Naive B cell (primary cell): ENCODE measurements around the gene SLC22A17. TPM values are rescaled to one million over a fixed set of nuclear protein-coding genes. Genes with fewer than 3 reads are reported as not detected.

Experiments
- ATAC-seq, 2 donors: fragments of 150-1000 bp; cut with Tn5 transposase; 2 replicates each; pipeline ENCODE4 v1.10.0; 2021; ENCODE audit warnings: low read depth in 2 of 2, mild to moderate bottlenecking in 2 of 2, moderate library complexity in 2 of 2
- DNase-seq: peaks from one replicate; pipeline ENCODE4 v3.0.0; 2022
- H3K27ac Mint-ChIP-seq, 6 donors: one replicate each; pipeline ENCODE4 v1.8.0; 2020 to 2022; ENCODE audit warnings: mild to moderate bottlenecking in 6 of 6, mixed read lengths in 6 of 6, moderate library complexity in 5 of 6, inconsistent platforms in 2 of 6
- H3K27me3 Mint-ChIP-seq, 3 donors: one replicate each; pipeline ENCODE4 v1.8.0; 2021 to 2022; ENCODE audit warnings: mixed read lengths in 3 of 3, mild to moderate bottlenecking in 1 of 3
- H3K36me3 Mint-ChIP-seq, 2 donors: one replicate each; pipeline ENCODE4 v1.8.0; 2020 to 2022; ENCODE audit warnings: mixed read lengths in 2 of 2, inconsistent platforms in 1 of 2, mild to moderate bottlenecking in 1 of 2
- H3K4me1 Mint-ChIP-seq, 3 donors: one replicate each; pipeline ENCODE4 v1.8.0; 2020 to 2022; ENCODE audit warnings: mixed read lengths in 3 of 3, inconsistent platforms in 1 of 3, mild to moderate bottlenecking in 1 of 3, moderate library complexity in 1 of 3
- H3K4me3 Mint-ChIP-seq, 8 donors: one replicate each; pipeline ENCODE4 v1.8.0; 2020 to 2022; ENCODE audit warnings: mild to moderate bottlenecking in 8 of 8, mixed read lengths in 8 of 8, moderate library complexity in 8 of 8, inconsistent platforms in 2 of 8
- H3K9me3 Mint-ChIP-seq, 7 donors: one replicate each; pipeline ENCODE4 v1.8.0; 2020 to 2022; ENCODE audit warnings: mixed read lengths in 7 of 7, mild to moderate bottlenecking in 5 of 7, inconsistent platforms in 2 of 7, moderate library complexity in 1 of 7
- polyA plus RNA-seq, 6 donors: library from polyadenylated mRNA; unstranded; fragments of 300-500 nt; fragmentation: Illumina TruSeq; gene quantifications; one replicate each; pipeline ENCODE4 v1.2.3, GENCODE V29; 2021; ENCODE audit warnings: low read depth in 6 of 6

Gene SLC22A17
- polyA plus RNA-seq, 6 donors from 2014 or later = 0.29 to 0.66 TPM; not detected in 4

DNA sequence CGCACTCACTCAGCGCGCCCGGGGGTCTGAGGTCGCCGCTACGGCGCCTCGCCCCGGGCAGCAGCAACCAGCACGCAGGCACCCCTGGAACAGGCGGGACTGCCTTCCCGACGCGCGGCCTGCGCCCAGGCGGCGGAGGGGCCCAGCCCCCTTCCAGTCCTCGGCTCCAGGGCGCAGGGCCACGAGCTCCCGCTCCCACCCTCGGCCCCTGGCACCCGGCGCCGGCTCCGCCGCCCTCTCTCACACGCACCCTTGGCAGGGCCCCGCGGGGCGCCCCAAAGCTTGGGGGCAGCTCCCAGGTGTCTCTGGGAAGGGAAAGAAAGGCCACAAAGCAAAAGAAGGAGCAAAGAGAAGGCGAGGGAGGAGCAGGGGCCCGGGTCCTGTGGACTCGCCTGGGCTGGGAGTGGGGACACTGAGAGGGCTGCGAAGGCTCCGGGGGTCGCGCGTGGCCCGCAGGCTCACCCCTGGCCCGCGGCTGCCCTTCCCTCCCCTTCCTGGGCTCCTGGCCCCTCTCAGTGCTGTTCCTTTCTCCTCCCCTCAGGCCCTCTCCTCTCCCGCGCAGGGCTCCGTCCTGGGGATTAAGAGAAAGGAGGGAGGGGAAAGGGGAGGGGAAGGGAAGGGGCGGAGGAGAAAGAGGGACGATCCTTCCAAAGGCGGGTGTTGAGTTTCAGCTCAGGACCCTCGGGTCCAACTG lies 13.2 kb upstream of the SLC22A17 start:
- ATAC-seq (no peak), DNase-seq (no peak)
- Mint-ChIP-seq H3K36me3 (no peaks in the 10 kb centered on the region), H3K27ac (no peak overlapping the region), H3K4me1 (peaks cover 0 to 1% (median 0%) of the 10 kb centered on the region in 3 donors), H3K9me3 (peaks cover 0 to 2% (median 0%) of the 10 kb centered on the region in 7 donors), H3K27me3 (peaks cover 37 to 69% (median 52%) of the 10 kb centered on the region in 3 donors), H3K4me3 (no peak overlapping the region)

DNA sequence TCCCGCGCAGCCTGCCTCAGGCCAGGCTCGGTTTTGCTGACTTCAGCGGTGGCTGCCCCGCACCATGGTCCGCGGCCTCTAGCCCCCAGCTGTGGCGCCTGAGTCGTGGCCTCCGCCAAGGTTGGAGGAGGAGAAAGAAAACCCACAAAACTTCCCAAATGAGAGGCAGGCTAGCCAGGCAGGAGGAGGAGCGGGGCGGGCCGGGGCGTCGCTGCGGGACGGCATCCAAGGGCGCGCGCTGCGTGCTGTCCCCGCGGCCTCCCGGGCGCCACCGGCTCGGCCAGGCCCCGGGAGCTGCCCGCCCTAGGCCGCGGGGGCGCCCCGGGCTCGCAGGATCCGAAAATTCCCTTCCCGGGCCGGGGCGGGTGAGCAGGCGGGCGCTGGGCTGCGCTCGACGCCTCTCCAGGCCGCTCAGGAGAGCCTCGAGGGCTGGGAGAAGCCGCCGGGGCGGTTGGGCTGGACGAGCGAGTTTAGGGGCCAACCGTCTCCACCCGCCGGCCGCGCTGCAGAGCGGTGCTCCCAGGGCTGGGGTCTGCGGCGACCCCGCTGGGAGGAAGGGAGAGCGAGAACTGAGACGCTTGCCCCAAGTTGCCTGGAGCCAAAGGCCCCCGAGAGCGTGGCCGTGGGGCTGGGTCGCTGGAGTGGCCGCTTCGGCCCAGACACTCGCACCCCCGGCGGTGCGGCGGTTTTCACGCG lies 12.5 kb upstream of the SLC22A17 start, which contains the start of gene EFS:
TSS of gene EFS (minus strand) at position 137 of the 696 bp plus-strand sequence. CDS start 147 bp downstream, outside the sequence.
- Mint-ChIP-seq H3K36me3 (no peaks in the 10 kb centered on the region), H3K27ac (peak within 1 kb of the TSS in 1 of 6 donors; percentile 84), H3K4me3 (peak within 1 kb of the TSS in 4 of 8 donors; percentile 20 to 25 (median 22)), H3K27me3 (peaks cover 39 to 74% (median 55%) of the 10 kb centered on the region in 3 donors), H3K4me1 (peaks cover 0 to 1% (median 0%) of the 10 kb centered on the region in 3 donors), H3K9me3 (peaks cover 0 to 2% (median 0%) of the 10 kb centered on the region in 7 donors)
- no peak for DNase-seq
- no peak for ATAC-seq

DNA sequence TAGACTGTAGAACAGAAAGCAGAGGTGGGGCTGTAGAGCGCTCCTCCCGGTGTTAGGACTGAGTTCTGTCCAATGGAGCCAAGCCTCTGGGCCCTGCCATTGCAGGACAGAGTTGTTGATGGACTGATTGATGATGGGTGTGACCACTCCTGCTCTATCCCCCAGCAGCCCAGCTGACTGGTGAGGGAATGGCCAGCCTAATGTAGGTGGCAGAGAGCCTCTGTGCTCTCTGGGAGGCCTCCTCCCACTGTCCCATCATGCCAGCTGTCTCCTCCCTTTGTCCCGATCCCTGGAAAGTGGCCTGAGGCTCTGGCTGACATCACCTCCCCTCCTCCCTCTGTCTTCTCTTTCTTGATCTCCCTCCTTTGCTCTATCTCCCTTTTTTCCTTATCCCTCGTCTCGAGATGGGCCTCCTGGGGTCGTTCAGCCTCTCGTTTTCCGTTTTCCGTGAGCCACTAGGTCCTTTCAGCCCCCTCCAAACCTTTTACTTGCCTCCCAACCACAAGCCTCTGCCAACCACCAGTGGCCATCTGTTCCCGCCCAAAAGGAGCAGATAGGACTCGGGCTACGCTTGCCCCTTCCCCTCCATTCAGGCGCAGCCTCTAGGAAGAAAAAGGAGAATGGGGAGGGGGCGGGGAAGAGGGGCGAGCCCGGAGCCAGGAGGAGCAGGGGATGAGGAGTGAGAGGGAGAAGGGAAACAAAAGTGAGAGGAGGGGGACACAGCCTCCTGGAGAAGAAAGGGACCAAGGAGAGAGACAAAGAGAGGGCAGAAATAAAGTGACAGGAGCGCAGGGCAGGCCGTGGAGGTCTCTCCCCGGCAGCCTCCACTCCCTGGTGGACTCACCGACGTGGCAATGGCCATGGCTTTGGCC lies 11.7 kb upstream of the SLC22A17 start:
- Mint-ChIP-seq H3K27me3 (peaks cover 39 to 79% (median 54%) of the 10 kb centered on the region in 3 donors), H3K27ac (peak overlapping the region in 1 of 6 donors; percentile 84)

DNA sequence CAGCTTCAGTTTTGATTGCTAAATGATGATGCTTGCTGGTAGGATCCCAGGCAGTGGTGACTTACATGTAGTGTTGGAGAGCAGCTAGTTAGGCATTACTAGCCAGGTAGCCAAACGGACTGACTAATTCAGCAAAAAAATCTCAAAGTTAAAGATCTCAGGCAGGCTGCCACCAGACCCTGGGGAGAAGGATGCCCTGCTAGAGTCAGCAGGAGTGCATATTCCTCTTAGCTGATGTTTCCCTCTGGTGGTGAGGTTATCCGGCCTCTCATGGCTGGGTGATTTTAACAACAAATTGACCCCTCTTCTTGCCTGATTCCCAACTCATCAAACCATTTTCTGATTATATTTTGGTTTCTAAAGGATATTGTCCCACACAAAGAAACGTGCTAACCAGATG lies 9.5 kb upstream of the SLC22A17 start:
- no peak overlapping the region for H3K27ac Mint-ChIP-seq
- no peaks in the 10 kb centered on the region for H3K36me3 Mint-ChIP-seq
- peaks cover 0 to 1% (median 0%) of the 10 kb centered on the region in 3 donors for H3K4me1 Mint-ChIP-seq
- ATAC-seq = no peak
- peaks cover 25 to 70% (median 38%) of the 10 kb centered on the region in 3 donors for H3K27me3 Mint-ChIP-seq
- no peak for DNase-seq
- H3K9me3 Mint-ChIP-seq = peaks cover 0 to 2% (median 0%) of the 10 kb centered on the region in 7 donors
- no peak overlapping the region for H3K4me3 Mint-ChIP-seq

More for the DNA sequence above, 11.7 kb upstream of the SLC22A17 start:
- H3K9me3 Mint-ChIP-seq = peaks cover 0 to 2% (median 0%) of the 10 kb centered on the region in 7 donors
- DNase-seq (no peak), ATAC-seq (no peak)
- no peaks in the 10 kb centered on the region for H3K36me3 Mint-ChIP-seq
- peak overlapping the region in 4 of 8 donors; percentile 20 to 25 (median 22) for H3K4me3 Mint-ChIP-seq
- peaks cover 0 to 1% (median 0%) of the 10 kb centered on the region in 3 donors for H3K4me1 Mint-ChIP-seq

DNA sequence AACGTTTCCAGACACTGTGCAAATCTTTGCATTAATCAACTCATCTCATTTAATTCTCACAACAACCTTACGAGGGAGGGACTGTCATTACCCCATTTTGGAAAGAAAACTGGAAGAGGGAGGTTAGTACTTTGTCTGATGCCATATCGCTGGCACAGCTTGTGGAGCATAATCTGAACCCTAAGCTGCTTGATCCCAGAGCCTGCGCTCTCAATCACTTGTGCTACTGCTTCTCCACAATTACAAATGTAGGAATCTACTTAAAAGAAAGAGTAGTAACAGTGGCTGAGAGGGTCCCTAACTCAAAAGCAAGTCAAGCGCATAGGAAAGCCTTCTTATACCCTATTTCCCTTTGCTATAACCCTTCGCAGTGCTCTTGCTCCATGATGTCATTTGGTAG lies 9.1 kb upstream of the SLC22A17 start:
- Mint-ChIP-seq H3K27me3 (peaks cover 20 to 66% (median 34%) of the 10 kb centered on the region in 3 donors), H3K4me3 (no peak overlapping the region), H3K27ac (no peak overlapping the region), H3K9me3 (no peaks in the 10 kb centered on the region), H3K4me1 (peaks cover 0 to 1% (median 0%) of the 10 kb centered on the region in 3 donors), H3K36me3 (no peaks in the 10 kb centered on the region)
- ATAC-seq (no peak), DNase-seq (no peak)

DNA sequence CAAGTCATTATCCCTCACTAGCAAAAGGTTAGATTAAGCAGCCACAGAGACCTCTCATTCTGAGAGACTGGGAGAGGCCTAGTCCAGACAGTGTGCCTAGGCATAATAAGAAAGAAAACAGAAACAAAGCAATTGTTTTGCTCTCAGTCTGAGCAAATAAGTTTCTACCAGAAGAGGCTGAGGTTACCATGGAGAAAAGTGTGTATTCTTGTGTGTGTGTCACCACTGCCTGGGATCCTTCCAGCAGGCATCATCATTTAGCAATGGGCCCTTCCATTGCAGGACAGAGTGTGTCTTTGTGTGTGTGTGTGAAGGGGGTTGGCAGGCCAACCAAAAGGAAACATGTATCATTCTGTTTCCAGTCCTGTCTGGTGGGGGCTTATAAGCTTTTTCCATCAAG lies 8.6 kb upstream of the SLC22A17 start:
- H3K27me3 Mint-ChIP-seq = peaks cover 24 to 65% (median 32%) of the 10 kb centered on the region in 3 donors
- H3K9me3 Mint-ChIP-seq = no peaks in the 10 kb centered on the region
- H3K36me3 Mint-ChIP-seq = no peaks in the 10 kb centered on the region
- H3K27ac Mint-ChIP-seq = no peak overlapping the region
- peaks cover 0 to 1% (median 0%) of the 10 kb centered on the region in 3 donors for H3K4me1 Mint-ChIP-seq
- ATAC-seq (no peak), DNase-seq (no peak)
- H3K4me3 Mint-ChIP-seq = no peak overlapping the region

DNA sequence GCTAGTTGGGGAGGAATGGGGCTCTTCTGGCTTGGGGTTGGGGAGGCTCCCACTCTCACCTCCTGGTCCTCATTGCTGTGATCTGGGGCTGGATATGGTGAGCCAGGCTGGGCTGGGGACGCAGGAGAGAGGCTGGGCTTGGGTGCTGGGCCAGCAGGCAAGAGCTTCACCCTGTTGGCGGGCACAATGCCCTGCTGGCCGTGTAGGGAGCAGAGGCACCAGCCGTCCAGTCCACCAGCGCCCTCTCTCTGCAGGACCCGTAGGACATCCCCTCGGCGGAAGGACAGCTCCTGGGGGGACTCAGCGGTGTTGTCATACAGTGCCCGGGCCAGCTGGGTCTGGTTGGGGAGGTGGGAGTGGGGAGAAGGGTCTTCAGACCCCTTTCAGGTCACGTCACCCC lies 7.8 kb upstream of the SLC22A17 start:
- DNase-seq = no peak
- H3K9me3 Mint-ChIP-seq = no peaks in the 10 kb centered on the region
- ATAC-seq = no peak
- H3K4me3 Mint-ChIP-seq = no peak overlapping the region
- H3K27me3 Mint-ChIP-seq = peaks cover 29 to 68% (median 37%) of the 10 kb centered on the region in 3 donors
- no peak overlapping the region for H3K27ac Mint-ChIP-seq
- no peaks in the 10 kb centered on the region for H3K36me3 Mint-ChIP-seq
- H3K4me1 Mint-ChIP-seq = peaks cover 0 to 1% (median 0%) of the 10 kb centered on the region in 3 donors

DNA sequence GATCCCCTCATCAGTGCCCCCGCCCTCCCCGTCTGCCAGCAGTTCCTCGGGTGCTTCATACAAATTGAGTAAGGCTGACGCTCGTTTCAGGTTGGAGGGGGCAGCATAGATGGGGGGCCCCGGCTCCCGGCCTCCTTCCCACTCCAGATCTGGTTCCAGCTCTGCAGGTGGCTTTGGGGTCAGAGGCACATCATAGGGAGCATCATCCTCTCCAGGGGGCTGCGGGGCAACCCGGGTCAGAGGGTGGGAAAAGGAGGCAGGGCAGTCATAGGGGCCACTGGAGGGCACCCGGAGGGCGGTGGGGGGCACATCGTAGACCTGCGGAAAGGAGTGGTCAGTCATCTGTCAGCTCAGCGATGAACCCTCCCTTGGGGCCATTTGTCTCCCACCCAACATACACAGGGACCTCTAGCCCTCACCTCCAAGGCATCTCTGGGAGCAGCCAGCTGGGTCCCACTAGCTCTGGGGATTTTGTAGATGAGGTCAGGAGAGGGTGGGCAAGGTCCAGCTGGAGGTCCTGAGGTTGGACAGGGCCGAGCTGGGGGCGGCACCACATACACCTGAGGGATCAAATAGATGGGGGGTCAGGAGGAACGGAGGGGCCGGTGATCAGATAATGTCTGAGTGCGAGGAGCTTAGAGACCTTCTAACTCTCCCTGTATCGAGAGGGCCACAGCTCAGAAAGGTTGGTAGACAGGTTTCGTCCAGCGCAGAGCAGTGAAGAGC lies 7.2 kb upstream of the SLC22A17 start:
- Mint-ChIP-seq H3K4me1 (peaks cover 0 to under 1% (median 0%) of the 10 kb centered on the region in 3 donors), H3K27ac (no peak overlapping the region), H3K36me3 (no peaks in the 10 kb centered on the region), H3K27me3 (peaks cover 35 to 73% (median 42%) of the 10 kb centered on the region in 3 donors), H3K4me3 (no peak overlapping the region), H3K9me3 (no peaks in the 10 kb centered on the region)
- no peak for ATAC-seq
- no peak for DNase-seq

DNA sequence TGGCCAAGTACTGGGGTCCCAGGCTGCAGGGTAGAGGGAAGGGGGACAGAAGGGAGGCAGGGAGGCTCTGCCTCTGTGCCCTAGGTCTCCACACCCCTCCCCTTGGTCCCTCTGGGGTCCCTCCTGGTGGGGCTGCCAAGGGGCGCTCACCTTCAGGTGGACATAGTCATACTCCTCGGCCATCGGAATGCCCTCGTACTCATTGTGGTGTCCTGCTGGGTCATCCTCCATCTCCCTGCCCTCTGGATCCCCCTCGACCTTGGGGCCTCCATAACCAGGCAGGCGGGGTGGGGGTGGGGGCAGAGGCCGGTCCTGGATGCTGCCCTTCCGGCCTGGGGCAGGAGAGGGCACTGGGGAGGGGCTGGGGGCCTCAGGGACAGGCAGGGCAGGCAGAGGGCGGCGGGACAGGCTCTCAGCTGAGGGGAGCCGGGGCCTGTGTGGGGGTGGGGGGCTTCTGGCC lies 6.5 kb upstream of the SLC22A17 start:
- Mint-ChIP-seq H3K9me3 (no peaks in the 10 kb centered on the region), H3K36me3 (no peaks in the 10 kb centered on the region), H3K27ac (no peak overlapping the region), H3K27me3 (peaks cover 42 to 73% (median 42%) of the 10 kb centered on the region in 3 donors), H3K4me3 (no peak overlapping the region), H3K4me1 (no peaks in the 10 kb centered on the region)
- no peak for DNase-seq
- no peak for ATAC-seq

DNA sequence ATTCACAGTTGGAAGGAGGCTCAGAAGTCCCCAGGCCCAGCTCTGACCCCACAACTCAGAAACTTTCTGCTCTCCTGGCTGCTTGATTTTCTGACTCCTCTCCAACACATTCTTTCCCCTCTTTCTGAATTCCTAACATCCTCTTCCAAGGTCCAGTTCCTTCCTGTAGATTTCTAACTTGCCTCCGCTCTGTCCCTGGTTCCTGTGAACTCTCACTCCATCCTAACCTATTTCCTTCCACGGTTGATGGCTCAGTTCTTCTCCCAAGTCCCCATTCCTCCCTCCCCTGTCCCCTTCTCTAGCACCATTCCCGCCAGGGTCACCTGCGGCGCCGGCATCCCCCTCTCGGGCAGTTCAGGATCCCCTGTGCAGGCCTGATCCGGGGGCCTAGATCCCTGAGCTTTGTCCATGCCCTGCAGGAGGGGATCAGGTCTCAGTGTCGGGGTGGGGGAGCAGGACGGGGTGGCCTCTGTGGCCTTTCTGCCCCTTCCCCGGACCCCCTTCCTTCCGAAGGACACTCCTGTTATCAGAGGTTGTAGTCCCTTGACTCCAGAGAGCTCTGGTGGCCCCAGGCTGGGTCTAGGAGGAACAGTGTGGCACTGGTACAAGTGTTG lies 6.0 kb upstream of the SLC22A17 start:
- H3K4me1 Mint-ChIP-seq = peaks cover 0 to 2% (median 1%) of the 10 kb centered on the region in 3 donors
- H3K27ac Mint-ChIP-seq = no peak overlapping the region
- H3K27me3 Mint-ChIP-seq = peaks cover 44 to 73% (median 47%) of the 10 kb centered on the region in 3 donors
- no peaks in the 10 kb centered on the region for H3K9me3 Mint-ChIP-seq
- DNase-seq (no peak), ATAC-seq (no peak)
- H3K4me3 Mint-ChIP-seq = no peak overlapping the region
- peaks cover 0 to 2% of the 10 kb centered on the region in 2 donors for H3K36me3 Mint-ChIP-seq

DNA sequence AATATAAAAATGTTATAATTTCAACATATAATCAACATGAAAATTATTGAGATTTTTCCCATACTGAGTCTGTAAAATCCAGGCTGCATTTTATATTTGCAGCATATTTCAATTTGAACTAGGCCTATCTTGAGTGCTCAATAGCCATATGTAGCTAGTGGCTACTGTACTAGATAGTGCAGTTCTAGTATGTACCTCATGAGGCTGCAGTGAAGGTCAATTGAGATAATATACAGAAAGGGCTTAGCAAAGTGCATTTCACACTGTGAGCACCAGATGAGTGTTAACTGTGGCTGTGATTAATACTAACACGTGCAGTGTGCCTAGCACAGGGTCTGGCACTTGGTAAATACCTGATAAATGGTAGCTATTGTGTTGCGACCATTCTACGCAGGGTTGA lies 5.4 kb upstream of the SLC22A17 start:
- no peak overlapping the region for H3K4me3 Mint-ChIP-seq
- peaks cover 0 to 8% of the 10 kb centered on the region in 2 donors for H3K36me3 Mint-ChIP-seq
- H3K27ac Mint-ChIP-seq = no peak overlapping the region
- DNase-seq = no peak
- H3K9me3 Mint-ChIP-seq = no peaks in the 10 kb centered on the region
- ATAC-seq = no peak
- H3K4me1 Mint-ChIP-seq = peaks cover 3 to 8% (median 7%) of the 10 kb centered on the region in 3 donors
- H3K27me3 Mint-ChIP-seq = peaks cover 50 to 73% (median 50%) of the 10 kb centered on the region in 3 donors

DNA sequence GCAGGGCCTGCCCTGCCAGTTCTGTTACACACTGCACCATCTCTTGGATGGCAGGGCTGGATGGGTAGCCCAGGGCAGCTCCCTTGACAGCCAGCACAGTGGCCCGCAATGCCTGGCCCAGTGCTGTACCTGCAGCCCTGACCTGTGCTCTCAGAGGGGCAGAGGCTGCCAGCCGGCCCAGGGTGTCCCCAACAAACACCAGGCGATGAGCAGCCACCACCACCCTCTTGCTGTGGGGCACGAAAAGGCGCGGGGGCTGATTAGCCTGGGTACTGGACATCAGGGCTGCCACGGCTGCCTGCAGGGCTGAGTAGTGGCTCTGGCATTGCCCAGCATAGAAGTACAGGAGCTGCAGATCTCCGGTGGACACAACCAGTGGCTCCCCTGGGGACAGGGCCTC lies 4.6 kb upstream of the SLC22A17 start:
- no peak for DNase-seq

More for the DNA sequence above, 4.6 kb upstream of the SLC22A17 start:
- Mint-ChIP-seq H3K9me3 (no peaks in the 10 kb centered on the region), H3K4me1 (peaks cover 7 to 11% (median 10%) of the 10 kb centered on the region in 3 donors), H3K4me3 (no peak overlapping the region), H3K36me3 (peaks cover 0 to 10% of the 10 kb centered on the region in 2 donors), H3K27ac (no peak overlapping the region), H3K27me3 (peaks cover 51 to 75% (median 53%) of the 10 kb centered on the region in 3 donors)
- no peak for ATAC-seq
